Endodermal cell (in vitro differentiated cells): ENCODE data around the gene DEGS1. TPM values are rescaled to one million over a fixed set of nuclear protein-coding genes. Genes with fewer than 3 reads are reported as not detected.

Source experiments
- DNase-seq: peaks from one replicate; pipeline ENCODE4 v3.0.0-alpha.2; 2017
- H3K27ac ChIP-seq: 2 replicates; pipeline ENCODE4 v1.5.1; 2013; ENCODE audit warnings: mild to moderate bottlenecking, low read depth, low read length, moderate library complexity
- H3K27me3 ChIP-seq: 2 replicates; pipeline ENCODE4 v1.6.1; 2013; ENCODE audit warnings: mild to moderate bottlenecking, low read length, moderate library complexity; ENCODE audit not compliant: insufficient read depth, control insufficient read depth, poor library complexity, severe bottlenecking
- H3K36me3 ChIP-seq: 2 replicates; pipeline ENCODE4 v1.7.0; 2013; ENCODE audit warnings: mild to moderate bottlenecking, low read length, moderate library complexity; ENCODE audit not compliant: control insufficient read depth, insufficient read depth
- H3K4me1 ChIP-seq: one replicate; pipeline ENCODE4 v1.7.0; 2013; ENCODE audit warnings: low read length; ENCODE audit not compliant: control insufficient read depth, insufficient read depth
- H3K4me3 ChIP-seq: 2 replicates; pipeline ENCODE4 v1.5.1; 2013; ENCODE audit warnings: mild to moderate bottlenecking, low read length, moderate library complexity
- H3K9ac ChIP-seq: 2 replicates; pipeline ENCODE4 v1.6.1; 2013; ENCODE audit warnings: mild to moderate bottlenecking, low read length, moderate library complexity; ENCODE audit not compliant: poor library complexity, severe bottlenecking; ENCODE audit errors: extremely low read depth
- H3K9me3 ChIP-seq: 2 replicates; pipeline ENCODE4 v1.6.1; 2013; ENCODE audit warnings: mild to moderate bottlenecking, low read length, moderate library complexity; ENCODE audit not compliant: control insufficient read depth
- H3K27ac Mint-ChIP-seq: 2 replicates; pipeline ENCODE4 v1.8.0; 2020; ENCODE audit warnings: mixed read lengths
- H3K27me3 Mint-ChIP-seq: 2 replicates; pipeline ENCODE4 v1.8.0; 2021; ENCODE audit warnings: mild to moderate bottlenecking, mixed read lengths; ENCODE audit not compliant: insufficient read depth
- H3K36me3 Mint-ChIP-seq: 2 replicates; pipeline ENCODE4 v1.8.0; 2020; ENCODE audit warnings: low read depth, mixed read lengths
- H3K4me1 Mint-ChIP-seq: 2 replicates; pipeline ENCODE4 v1.8.0; 2020; ENCODE audit warnings: mixed read lengths
- H3K4me3 Mint-ChIP-seq: 2 replicates; pipeline ENCODE4 v1.8.0; 2020; ENCODE audit warnings: mild to moderate bottlenecking, moderate library complexity, mixed read lengths
- H3K9me3 Mint-ChIP-seq: 2 replicates; pipeline ENCODE4 v1.8.0; 2020; ENCODE audit warnings: mild to moderate bottlenecking, mixed read lengths
- CTCF ChIP-seq: fragments of 200-600 bp; sonication (generic); conservative IDR thresholded peaks from 2 replicates; pipeline ENCODE4 v1.5.0; 2021; ENCODE audit warnings: antibody characterized with exemption, mild to moderate bottlenecking
- WGBS, 2 experiments: methylation state at CpG; one replicate each; pipeline versions ENCODE4 v1.1.5 to v1.1.7; 2013; ENCODE audit warnings: missing lambda C conversion rate in 2 of 2, mixed read lengths in 1 of 2; ENCODE audit not compliant: insufficient coverage in 1 of 2, insufficient read length in 1 of 2; 5-methylcytosine and 5-hydroxymethylcytosine counted together
- total RNA-seq, 2 donors: library from RNA; stranded (reverse); fragmentation: NEBNext Ultra II Directional in 1 of 2; extraction: Animal tissue kit (Norgen Biotek cat#: 25700) in 1 of 2; gene quantifications; 2 replicates in 1 of 2; 3 replicates in 1 of 2; pipeline ENCODE4 v1.2.1, GENCODE V29; 2021

Gene DEGS1
- total RNA-seq, 2 donors from 2014 or later: 25.0 to 28.9 TPM

- TF ChIP-seq CTCF: peak; percentile 9
- H3K27me3 ChIP-seq: no peaks in the 10 kb centered on the region
- 0 to 1% methylated on average over 16 to 53 of the region's 53 CpGs for WGBS, 2 experiments
- H3K9me3 ChIP-seq: peaks cover 12% of the 10 kb centered on the region
- Mint-ChIP-seq H3K4me3 (peak overlapping the region; percentile 68), H3K27me3 (peaks cover 4% of the 10 kb centered on the region), H3K4me1 (peaks cover 11% of the 10 kb centered on the region), H3K36me3 (peaks cover 22% of the 10 kb centered on the region), H3K27ac (no peak overlapping the region), H3K9me3 (peaks cover 6% of the 10 kb centered on the region)
- peaks cover 14% of the 10 kb centered on the region for H3K36me3 ChIP-seq
- H3K4me3 ChIP-seq: peak overlapping the region; percentile 88
- H3K4me1 ChIP-seq: no peaks in the 10 kb centered on the region
- peak overlapping the region; percentile 77 for H3K27ac ChIP-seq
- DNase-seq: peak; percentile 83
- peak overlapping the region; percentile 51 for H3K9ac ChIP-seq
Measured at GRCh38 chr1:224183591-224184312, 712 bp downstream of the DEGS1 start.

GRCh38 chr1:224185208-224185607, 2.2 kb downstream of the DEGS1 start:
- no peak for DNase-seq
- H3K27me3 ChIP-seq: no peaks in the 10 kb centered on the region
- H3K36me3 Mint-ChIP-seq: peaks cover 27% of the 10 kb centered on the region
- no peak overlapping the region for H3K4me3 ChIP-seq
- 95% methylated on average over 8 of the region's 8 CpGs for WGBS, 2 experiments
- peaks cover 12% of the 10 kb centered on the region for H3K9me3 ChIP-seq
- H3K4me3 Mint-ChIP-seq: peak overlapping the region; percentile 27
- H3K9me3 Mint-ChIP-seq: peaks cover 7% of the 10 kb centered on the region
- no peak overlapping the region for H3K9ac ChIP-seq
- TF ChIP-seq CTCF: no peak
- H3K27ac ChIP-seq: no peak overlapping the region
- peaks cover 11% of the 10 kb centered on the region for H3K4me1 Mint-ChIP-seq
- H3K27ac Mint-ChIP-seq: no peak overlapping the region
- peaks cover 4% of the 10 kb centered on the region for H3K27me3 Mint-ChIP-seq
- H3K36me3 ChIP-seq: peaks cover 26% of the 10 kb centered on the region
- H3K4me1 ChIP-seq: no peaks in the 10 kb centered on the region

- H3K27me3 Mint-ChIP-seq: no peaks in the 10 kb centered on the region
- H3K36me3 Mint-ChIP-seq: peaks cover 37% of the 10 kb centered on the region
- peaks cover 15% of the 10 kb centered on the region for H3K9me3 ChIP-seq
- H3K9ac ChIP-seq: no peak overlapping the region
- TF ChIP-seq CTCF: no peak
- no peak overlapping the region for H3K27ac Mint-ChIP-seq
- H3K4me3 Mint-ChIP-seq: no peak overlapping the region
- peaks cover 10% of the 10 kb centered on the region for H3K4me1 Mint-ChIP-seq
- H3K27ac ChIP-seq: no peak overlapping the region
- WGBS, 2 experiments: 90 to 98% methylated on average over 2 of the region's 2 CpGs
- no peak for DNase-seq
- H3K9me3 Mint-ChIP-seq: peaks cover 7% of the 10 kb centered on the region
- H3K27me3 ChIP-seq: no peaks in the 10 kb centered on the region
- peaks cover 40% of the 10 kb centered on the region for H3K36me3 ChIP-seq
- H3K4me3 ChIP-seq: no peak overlapping the region
- no peaks in the 10 kb centered on the region for H3K4me1 ChIP-seq
Measured at GRCh38 chr1:224188286-224188685, 5.2 kb downstream of the DEGS1 start.
